ENCODE results near the gene NRDE2.
"Not testable (repeated sequence)": the region's sequence is repeated elsewhere in the genome, so short reads cannot be mapped to it uniquely, and the experiment has no call there.

GRCh38 chr14:90341232-90341631 lies 9.5 kb upstream of the NRDE2 start:
- not testable (repeated sequence) for TF ChIP-seq CTCF (IDR thresholded peaks at IDR 0.05; ENCODE audit: low read depth, low read length, missing input control); TAF1 (conservative IDR thresholded peaks at IDR 0.05); EGR1 (IDR thresholded peaks at IDR 0.05; ENCODE audit: low read depth in 2 of 2)
